Hepatocyte (in vitro differentiated cells): ENCODE measurements around the gene PSMA3. TPM values are rescaled to one million over a fixed set of nuclear protein-coding genes. Genes with fewer than 3 reads are reported as not detected.
A peak's percentile ranks its signal among the peaks of the same experiment; 100 is the strongest.

Experiments used
- DNase-seq: peaks from one replicate; pipeline ENCODE4 v3.0.0-alpha.2; 2016; ENCODE audit warnings: low spot score
- H2AFZ ChIP-seq: fragments of 200-600 bp; sonication (generic); 2 replicates; pipeline ENCODE4 v1.6.0; 2016; ENCODE audit warnings: antibody characterized with exemption, mild to moderate bottlenecking
- H3K27ac ChIP-seq: fragments of 200-600 bp; sonication (generic); 2 replicates; pipeline ENCODE4 v1.5.1; 2016; ENCODE audit warnings: mild to moderate bottlenecking
- H3K27me3 ChIP-seq: fragments of 200-600 bp; sonication (generic); 2 replicates; pipeline ENCODE4 v1.6.1; 2016
- H3K36me3 ChIP-seq: fragments of 200-600 bp; sonication (generic); replicated peaks from 2 replicates; pipeline ENCODE4 v1.5.1; 2016; ENCODE audit warnings: low read depth; ENCODE audit not compliant: insufficient read depth
- H3K4me1 ChIP-seq: fragments of 200-600 bp; sonication (generic); 2 replicates; pipeline ENCODE4 v1.5.1; 2016; ENCODE audit warnings: mild to moderate bottlenecking, moderate library complexity; ENCODE audit not compliant: insufficient read depth
- H3K4me2 ChIP-seq: fragments of 200-600 bp; sonication (generic); 2 replicates; pipeline ENCODE4 v1.6.0; 2016
- H3K4me3 ChIP-seq: fragments of 200-600 bp; sonication (generic); 2 replicates; pipeline ENCODE4 v1.5.1; 2016; ENCODE audit warnings: mild to moderate bottlenecking
- H3K79me2 ChIP-seq: fragments of 200-600 bp; sonication (generic); 2 replicates; pipeline ENCODE4 v1.6.0; 2017; ENCODE audit warnings: mild to moderate bottlenecking
- H3K9me2 ChIP-seq: fragments of 200-600 bp; sonication (generic); replicated peaks from 2 replicates; pipeline ENCODE4 v1.6.0; 2017; ENCODE audit warnings: mild to moderate bottlenecking; ENCODE audit not compliant: insufficient read depth
- H3K9me3 ChIP-seq: fragments of 200-600 bp; sonication (generic); 2 replicates; pipeline ENCODE4 v1.5.1; 2016; ENCODE audit warnings: low read depth, mild to moderate bottlenecking
- H4K20me1 ChIP-seq: fragments of 200-600 bp; sonication (generic); 2 replicates; pipeline ENCODE4 v1.6.0; 2016; ENCODE audit warnings: mild to moderate bottlenecking; ENCODE audit not compliant: insufficient read depth, poor library complexity, severe bottlenecking
- EZH2 ChIP-seq: fragments of 200-600 bp; sonication (generic); IDR thresholded peaks from 2 replicates; pipeline ENCODE4 v1.6.1; 2016; ENCODE audit warnings: antibody characterized with exemption, mild to moderate bottlenecking, borderline replicate concordance
- EZH2phosphoT487 ChIP-seq: fragments of 200-600 bp; sonication (generic); IDR thresholded peaks from one replicate; pipeline ENCODE4 v1.6.1; 2018; ENCODE audit warnings: antibody characterized with exemption, mild to moderate bottlenecking, low read depth, moderate library complexity; ENCODE audit not compliant: unreplicated experiment, severe bottlenecking
- WGBS: methylation state at CpG from one replicate; pipeline ENCODE4 v1.1.6; 2016; ENCODE audit warnings: low lambda C conversion rate; ENCODE audit errors: missing lambda C conversion rate; 5-methylcytosine and 5-hydroxymethylcytosine counted together
- polyA plus RNA-seq: library from polyadenylated mRNA; unstranded; fragments of >200 nt; fragmentation: Nextera tagmentation; extraction: Ambion mirVana; gene quantifications from 2 replicates; pipeline ENCODE4 v1.2.1, GENCODE V29; 2016
- total RNA-seq: library from RNA; depleted of rRNA; stranded (reverse); fragments of >200 nt; gene quantifications from 2 replicates; pipeline ENCODE4 v1.2.3, GENCODE V29; 2014
- TF ChIP-seq, protein P1 (sequence below): fragments of 200-600 bp; sonication (generic); IDR thresholded peaks from 2 replicates; pipeline ENCODE4 v1.5.1; 2016; ENCODE audit warnings: antibody characterized with exemption, mild to moderate bottlenecking; ENCODE audit not compliant: poor library complexity

The PSMA3 gene
- total and polyA plus RNA-seq, 2 experiments from 2014 or later: 152 to 186 TPM

DNA sequence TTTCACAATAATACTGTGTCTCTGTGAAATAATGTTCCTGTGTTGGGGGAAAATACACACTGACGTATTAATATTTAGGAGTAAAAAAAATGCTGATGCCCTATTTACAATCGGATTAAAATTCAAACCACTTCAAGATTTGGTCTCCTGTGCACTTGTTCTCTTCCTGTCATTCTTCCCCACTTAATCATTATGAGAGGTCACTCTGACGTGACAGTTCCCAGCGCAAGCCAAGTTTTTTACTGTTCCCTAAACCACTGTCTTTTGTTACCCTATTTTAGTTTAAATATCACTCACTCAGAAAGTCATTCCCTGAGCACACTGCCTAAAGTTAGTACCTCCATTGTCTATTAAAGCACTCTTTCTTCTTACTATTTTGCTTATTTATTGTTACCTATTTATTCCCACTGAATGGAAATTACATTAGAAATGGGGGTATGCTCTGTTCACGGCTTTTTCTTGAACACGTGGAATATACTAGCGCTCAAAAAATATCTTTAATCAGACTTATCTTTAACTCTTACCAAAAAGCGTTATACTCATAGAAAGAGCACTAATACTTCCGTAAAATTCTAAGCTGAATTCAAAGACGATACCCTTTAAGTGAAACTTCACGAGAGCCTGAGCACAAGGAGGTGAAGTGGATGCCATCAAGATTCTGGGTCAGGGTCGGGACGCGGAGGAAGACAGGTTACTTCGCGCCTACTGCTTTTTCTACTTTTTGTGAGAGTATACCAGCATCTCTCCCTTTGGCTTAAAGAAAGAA lies 670 bp upstream of the PSMA3 start:
- peak; percentile 20 for DNase-seq
- 8% methylated on average over 16 of the region's 16 CpGs for WGBS

DNA sequence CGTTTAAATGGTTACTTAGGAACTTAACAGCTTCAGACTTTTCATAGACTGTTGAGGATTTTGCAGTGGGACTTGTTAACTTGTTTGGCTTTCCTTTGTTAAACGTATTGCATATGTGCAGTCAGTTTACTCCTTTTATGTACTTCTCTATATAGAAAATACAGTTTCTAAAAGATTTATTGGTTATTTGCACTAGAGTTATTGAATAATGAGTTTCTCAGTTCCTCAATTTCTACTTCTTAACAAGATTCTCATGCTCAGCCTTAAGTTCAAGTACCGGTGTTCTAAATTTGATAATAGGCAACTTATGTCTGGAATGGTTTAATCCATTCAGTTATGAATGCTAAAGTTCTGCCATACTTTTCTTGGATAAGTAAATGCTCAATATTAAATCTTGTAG lies 919 bp downstream of the PSMA3 start:
- H3K79me2 ChIP-seq: peaks cover 54% of the 10 kb centered on the region
- DNase-seq: no peak
- 4% methylated on average over 3 of the region's 3 CpGs for WGBS

More for the DNA sequence above, 670 bp upstream of the PSMA3 start:
- Histone ChIP-seq H3K27ac (peak overlapping the region; percentile 82), H3K9me3 (no peaks in the 10 kb centered on the region), H3K4me1 (peaks cover 16% of the 10 kb centered on the region), H3K4me2 (peak overlapping the region; percentile 78), H2AFZ (peak overlapping the region; percentile 46), H3K36me3 (no peaks in the 10 kb centered on the region), H3K4me3 (peak overlapping the region; percentile 39), H3K27me3 (no peaks in the 10 kb centered on the region), H4K20me1 (peaks cover 29% of the 10 kb centered on the region), H3K9me2 (no peaks in the 10 kb centered on the region), H3K79me2 (peaks cover 38% of the 10 kb centered on the region)
- TF ChIP-seq EZH2phosphoT487: no peak
- TF ChIP-seq, protein P1, sequence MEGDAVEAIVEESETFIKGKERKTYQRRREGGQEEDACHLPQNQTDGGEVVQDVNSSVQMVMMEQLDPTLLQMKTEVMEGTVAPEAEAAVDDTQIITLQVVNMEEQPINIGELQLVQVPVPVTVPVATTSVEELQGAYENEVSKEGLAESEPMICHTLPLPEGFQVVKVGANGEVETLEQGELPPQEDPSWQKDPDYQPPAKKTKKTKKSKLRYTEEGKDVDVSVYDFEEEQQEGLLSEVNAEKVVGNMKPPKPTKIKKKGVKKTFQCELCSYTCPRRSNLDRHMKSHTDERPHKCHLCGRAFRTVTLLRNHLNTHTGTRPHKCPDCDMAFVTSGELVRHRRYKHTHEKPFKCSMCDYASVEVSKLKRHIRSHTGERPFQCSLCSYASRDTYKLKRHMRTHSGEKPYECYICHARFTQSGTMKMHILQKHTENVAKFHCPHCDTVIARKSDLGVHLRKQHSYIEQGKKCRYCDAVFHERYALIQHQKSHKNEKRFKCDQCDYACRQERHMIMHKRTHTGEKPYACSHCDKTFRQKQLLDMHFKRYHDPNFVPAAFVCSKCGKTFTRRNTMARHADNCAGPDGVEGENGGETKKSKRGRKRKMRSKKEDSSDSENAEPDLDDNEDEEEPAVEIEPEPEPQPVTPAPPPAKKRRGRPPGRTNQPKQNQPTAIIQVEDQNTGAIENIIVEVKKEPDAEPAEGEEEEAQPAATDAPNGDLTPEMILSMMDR: no peak
- TF ChIP-seq EZH2: no peak

DNA sequence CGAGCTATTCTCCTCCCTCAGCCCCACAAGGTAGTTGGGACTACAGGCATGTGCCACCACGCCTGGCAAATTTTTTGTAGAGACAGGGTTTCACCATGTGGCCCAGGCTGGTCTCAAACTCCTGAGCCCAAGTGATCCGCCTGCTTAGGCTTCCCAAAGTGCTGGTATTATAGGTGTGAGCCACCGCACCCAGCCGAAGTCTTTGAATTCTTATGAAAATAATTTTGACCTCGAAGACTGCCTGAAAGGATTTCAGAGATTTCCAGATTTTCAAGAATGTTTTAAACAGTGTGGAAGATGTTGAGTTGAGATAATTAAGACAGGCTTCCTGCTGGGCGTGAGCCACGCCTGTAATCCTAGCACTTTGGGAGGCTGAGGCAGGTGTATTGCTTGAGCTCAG lies 5.0 kb downstream of the PSMA3 start:
- H3K9me2 ChIP-seq: no peaks in the 10 kb centered on the region
- no peak overlapping the region for H3K4me3 ChIP-seq
- H3K9me3 ChIP-seq: no peaks in the 10 kb centered on the region
- no peak overlapping the region for H2AFZ ChIP-seq
- no peak for DNase-seq
- no peak overlapping the region for H3K27ac ChIP-seq
- no peak overlapping the region for H3K4me2 ChIP-seq
- H3K27me3 ChIP-seq: no peaks in the 10 kb centered on the region
- TF ChIP-seq EZH2 (no peak), EZH2phosphoT487 (no peak)
- TF ChIP-seq, protein P1: no peak
- H3K4me1 ChIP-seq: peaks cover 16% of the 10 kb centered on the region
- H4K20me1 ChIP-seq: peaks cover 40% of the 10 kb centered on the region
- WGBS: 96% methylated on average over 8 of the region's 8 CpGs
- H3K79me2 ChIP-seq: peaks cover 91% of the 10 kb centered on the region
- no peaks in the 10 kb centered on the region for H3K36me3 ChIP-seq

More for the DNA sequence above, 919 bp downstream of the PSMA3 start:
- H3K4me3 ChIP-seq: peak overlapping the region; percentile 52
- H3K9me3 ChIP-seq: no peaks in the 10 kb centered on the region
- peaks cover 40% of the 10 kb centered on the region for H4K20me1 ChIP-seq
- peak overlapping the region; percentile 92 for H3K27ac ChIP-seq
- peak overlapping the region; percentile 84 for H3K4me2 ChIP-seq
- H3K27me3 ChIP-seq: no peaks in the 10 kb centered on the region
- no peaks in the 10 kb centered on the region for H3K9me2 ChIP-seq
- no peaks in the 10 kb centered on the region for H3K36me3 ChIP-seq
- H3K4me1 ChIP-seq: peaks cover 16% of the 10 kb centered on the region
- TF ChIP-seq, protein P1: no peak
- H2AFZ ChIP-seq: peak overlapping the region; percentile 53
